HTERT RPE-1 (cell line): ENCODE measurements around the gene COL5A1.

Source experiments
- in situ Hi-C: fragments of 300-500 bp; cut with MboI; formaldehyde crosslinking; loops from 4 replicates; pipeline ENCODE4 v1.14.3; 2020; ENCODE audit warnings: low sequenced_read_pairs

Gene COL5A1

GRCh38 chr9:134724202-134724911, 82.8 kb downstream of the COL5A1 start:
- in situ Hi-C loops: no loop called here

GRCh38 chr9:134724912-134725604, 83.5 kb downstream of the COL5A1 start:
- in situ Hi-C loops: no loop called here

GRCh38 chr9:134725605-134725940, 84.0 kb downstream of the COL5A1 start:
- in situ Hi-C loops: no loop called here

- in situ Hi-C loops: no loop called here
Observed at GRCh38 chr9:134726026-134726721, 84.6 kb downstream of the COL5A1 start.

- in situ Hi-C loops: no loop called here
Observed at GRCh38 chr9:134726722-134727034, 85.1 kb downstream of the COL5A1 start.

- in situ Hi-C loops: no loop called here
Observed at GRCh38 chr9:134728021-134728795, 86.6 kb downstream of the COL5A1 start.

GRCh38 chr9:134728801-134729495, 87.3 kb downstream of the COL5A1 start:
- in situ Hi-C loops: no loop called here

GRCh38 chr9:134730011-134730760, 88.6 kb downstream of the COL5A1 start:
- in situ Hi-C loops: no loop called here

- in situ Hi-C loops: no loop called here
Observed at GRCh38 chr9:134730761-134731496, 89.3 kb downstream of the COL5A1 start.

- in situ Hi-C loops: no loop called here
Observed at GRCh38 chr9:134731497-134732391, 90.1 kb downstream of the COL5A1 start.

- in situ Hi-C loops: no loop called here
Observed at GRCh38 chr9:134732392-134733110, 90.9 kb downstream of the COL5A1 start.

GRCh38 chr9:134733480-134734232, 92.1 kb downstream of the COL5A1 start:
- in situ Hi-C loops: no loop called here

- in situ Hi-C loops: no loop called here
Observed at GRCh38 chr9:134734270-134734669, 92.7 kb downstream of the COL5A1 start.

GRCh38 chr9:134735441-134736175, 94.0 kb downstream of the COL5A1 start:
- in situ Hi-C loops: no loop called here

- in situ Hi-C loops: no loop called here
Observed at GRCh38 chr9:134736791-134737497, 95.3 kb downstream of the COL5A1 start.
